GM23338 (cell line): Measurements from ENCODE around the gene PRPF6. TPM values are rescaled to one million over a fixed set of nuclear protein-coding genes. Genes with fewer than 3 reads are reported as not detected.

Source experiments
- ATAC-seq: fragments of 200-7000 bp; cut with Tn5 transposase; 3 replicates; pipeline ENCODE4 v1.9.1; 2020
- DNase-seq: peaks from one replicate; pipeline ENCODE4 v3.0.0-alpha.2; 2015; ENCODE audit warnings: low spot score
- H2AFZ ChIP-seq: fragments of 200-600 bp; sonication (generic); 2 replicates; pipeline ENCODE4 v1.8.0; 2016; ENCODE audit warnings: antibody characterized with exemption, mild to moderate bottlenecking, moderate library complexity
- H3F3A ChIP-seq: fragments of 200-600 bp; sonication (generic); replicated peaks from 2 replicates; pipeline ENCODE4 v1.8.0; 2017; ENCODE audit warnings: antibody characterized with exemption, mixed run types, low read depth
- H3K27ac ChIP-seq: fragments of 200-600 bp; sonication (generic); 2 replicates; pipeline ENCODE4 v1.6.1; 2016; ENCODE audit warnings: low read depth
- H3K27me3 ChIP-seq: fragments of 200-600 bp; sonication (generic); 2 replicates; pipeline ENCODE4 v1.8.0; 2016; ENCODE audit warnings: mild to moderate bottlenecking, mixed run types, moderate library complexity; ENCODE audit not compliant: insufficient read depth
- H3K36me3 ChIP-seq: fragments of 200-600 bp; sonication (generic); 2 replicates; pipeline ENCODE4 v1.8.0; 2016; ENCODE audit warnings: mild to moderate bottlenecking; ENCODE audit not compliant: insufficient read depth
- H3K4me1 ChIP-seq: fragments of 200-600 bp; sonication (generic); 2 replicates; pipeline ENCODE4 v1.8.0; 2016; ENCODE audit warnings: mild to moderate bottlenecking, moderate library complexity; ENCODE audit not compliant: insufficient read depth
- H3K4me2 ChIP-seq: fragments of 200-600 bp; sonication (generic); 2 replicates; pipeline ENCODE4 v1.7.1; 2017; ENCODE audit warnings: mixed run types
- H3K4me3 ChIP-seq: fragments of 200-600 bp; sonication (generic); 2 replicates; pipeline ENCODE4 v1.6.1; 2016; ENCODE audit warnings: mixed run types
- H3K79me2 ChIP-seq: fragments of 200-600 bp; sonication (generic); replicated peaks from 2 replicates; pipeline ENCODE4 v1.8.0; 2017; ENCODE audit warnings: mild to moderate bottlenecking; ENCODE audit not compliant: insufficient read depth
- H3K9me2 ChIP-seq: fragments of 200-600 bp; sonication (generic); 2 replicates; pipeline ENCODE4 v1.8.0; 2017; ENCODE audit not compliant: insufficient read depth
- H4K20me1 ChIP-seq: fragments of 200-600 bp; sonication (generic); replicated peaks from 2 replicates; pipeline ENCODE4 v1.8.0; 2017; ENCODE audit warnings: mild to moderate bottlenecking; ENCODE audit not compliant: insufficient read depth
- H3K27ac Mint-ChIP-seq: 2 replicates; pipeline ENCODE4 v1.8.0; 2020; ENCODE audit warnings: inconsistent platforms, mild to moderate bottlenecking, moderate library complexity, mixed read lengths
- H3K27me3 Mint-ChIP-seq: 3 replicates; pipeline ENCODE4 v1.8.0; 2022; ENCODE audit warnings: low read depth, mild to moderate bottlenecking, moderate library complexity, mixed read lengths, inconsistent platforms; ENCODE audit not compliant: insufficient read depth, poor library complexity
- H3K36me3 Mint-ChIP-seq: 3 replicates; pipeline ENCODE4 v1.8.0; 2021; ENCODE audit warnings: low read depth, mild to moderate bottlenecking, inconsistent platforms, moderate library complexity, mixed read lengths
- H3K4me1 Mint-ChIP-seq: 3 replicates; pipeline ENCODE4 v1.8.0; 2020; ENCODE audit warnings: mild to moderate bottlenecking, inconsistent platforms, mixed read lengths
- H3K4me3 Mint-ChIP-seq: 3 replicates; pipeline ENCODE4 v1.8.0; 2021; ENCODE audit warnings: moderate library complexity, mild to moderate bottlenecking, inconsistent platforms, mixed read lengths
- H3K9me3 Mint-ChIP-seq: 3 replicates; pipeline ENCODE4 v1.8.0; 2020; ENCODE audit warnings: moderate library complexity, mild to moderate bottlenecking, inconsistent platforms, mixed read lengths
- EZH2 ChIP-seq: fragments of 200-600 bp; sonication (generic); IDR thresholded peaks from one replicate; pipeline ENCODE4 v1.8.0; 2017; ENCODE audit warnings: antibody characterized with exemption, mild to moderate bottlenecking, low read depth; ENCODE audit not compliant: unreplicated experiment
- EZH2phosphoT487 ChIP-seq: fragments of 200-600 bp; sonication (generic); IDR thresholded peaks from one replicate; pipeline ENCODE4 v1.8.1; 2018; ENCODE audit warnings: antibody characterized with exemption; ENCODE audit not compliant: unreplicated experiment
- POLR2AphosphoS5 ChIP-seq: IDR thresholded peaks from 2 replicates; pipeline ENCODE4 v1.6.1; 2016; ENCODE audit warnings: antibody characterized with exemption, low read depth
- STAT1 ChIP-seq: IDR thresholded peaks from one replicate; pipeline ENCODE4 v1.6.1; 2016; ENCODE audit warnings: antibody characterized with exemption; ENCODE audit not compliant: unreplicated experiment
- ZNF114 ChIP-seq: fragments of 250-450 bp; sonication (Bioruptor Pico); IDR thresholded peaks from 2 replicates; pipeline ENCODE4 v1.5.0; 2020; ENCODE audit warnings: mild to moderate bottlenecking, moderate library complexity
- polyA plus RNA-seq: library from polyadenylated mRNA; unstranded; fragments of >200 nt; fragmentation: Nextera tagmentation; extraction: Ambion mirVana; gene quantifications from 2 replicates; pipeline ENCODE4 v1.2.1, GENCODE V29; 2016
- total RNA-seq: library from RNA; depleted of rRNA; stranded (reverse); fragments of >200 nt; shearing (Covaris generic); gene quantifications from 2 replicates; pipeline ENCODE4 v1.2.3, GENCODE V29; 2014
- TF ChIP-seq, protein P1 (sequence below), 2 experiments: fragments of 200-600 bp in 1 of 2; sonication (generic) in 1 of 2; conservative IDR thresholded peaks; 2 replicates each; pipeline versions ENCODE4 v1.5.1 to v1.6.1; 2016 to 2017; ENCODE audit warnings: antibody characterized with exemption in 2 of 2, low read depth in 2 of 2, mild to moderate bottlenecking in 2 of 2, moderate library complexity in 1 of 2
- TF ChIP-seq, protein P2 (sequence below): IDR thresholded peaks from one replicate; pipeline ENCODE4 v1.6.1; 2018; ENCODE audit warnings: antibody characterized with exemption; ENCODE audit not compliant: unreplicated experiment

PRPF6 gene
- total and polyA plus RNA-seq, 2 experiments from 2014 or later: 53.8 to 79.9 TPM

DNA sequence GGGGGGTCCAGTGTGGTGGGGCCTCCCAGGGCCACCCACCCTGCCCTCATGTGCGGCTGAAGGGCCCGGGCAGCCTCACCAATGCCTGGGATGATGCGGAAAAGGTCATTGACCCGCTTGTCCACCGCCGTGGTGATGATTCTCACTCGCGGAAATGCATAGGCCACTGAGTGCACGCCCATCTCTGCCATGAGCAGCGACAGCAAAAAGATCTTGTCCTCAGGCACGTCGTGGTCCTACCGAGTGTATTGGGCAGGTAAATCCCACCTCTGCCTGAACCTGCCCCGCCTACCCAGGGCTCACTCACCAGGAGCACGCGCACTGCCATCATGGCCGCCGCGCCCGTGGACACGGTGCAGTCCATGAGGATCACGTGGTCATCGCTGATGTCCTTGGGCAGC, 40.9 kb upstream of the PRPF6 start:
- DNase-seq: peak; percentile 81
- H3K4me2 ChIP-seq: peak overlapping the region; percentile 93
- H3K4me3 Mint-ChIP-seq: peak overlapping the region; percentile 85

DNA sequence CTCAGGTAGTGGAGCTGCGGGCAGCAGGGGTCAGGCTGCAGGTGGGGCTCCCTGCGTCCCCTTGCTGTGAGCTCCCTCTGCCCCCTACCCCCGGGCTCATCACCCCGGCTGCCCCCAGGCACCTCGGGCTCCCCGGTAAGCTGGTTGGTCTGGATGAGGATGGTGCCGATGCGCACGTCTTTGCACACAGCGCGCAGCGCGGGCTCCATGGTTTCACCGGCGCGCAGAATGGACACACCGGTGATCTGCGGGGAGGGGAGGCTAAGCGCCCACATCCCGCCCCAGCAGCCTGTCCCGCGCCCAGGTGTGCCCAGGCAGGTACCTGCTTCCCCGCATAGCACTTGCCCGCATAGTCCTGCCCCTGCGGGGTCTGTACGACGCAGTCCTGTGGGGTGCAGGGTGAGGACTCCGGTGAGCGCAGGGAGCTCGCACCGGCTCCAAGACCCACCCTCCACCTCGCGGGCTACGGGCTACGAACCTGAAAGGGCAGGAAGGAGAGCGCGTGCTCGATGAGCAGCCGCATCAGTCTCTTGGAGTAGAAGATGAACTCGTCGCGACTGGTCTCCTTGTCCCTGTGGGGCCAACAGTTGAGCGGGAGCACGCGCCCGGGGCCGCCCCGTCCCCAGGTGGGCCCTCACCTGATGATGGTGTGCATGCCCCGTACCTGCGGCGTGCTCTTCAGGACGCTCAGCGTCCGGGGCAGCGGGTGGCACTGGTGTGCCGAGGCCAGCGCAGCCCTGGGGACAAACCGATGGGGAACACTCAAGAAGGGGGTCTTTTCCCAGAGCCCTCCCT, 40.3 kb upstream of the PRPF6 start:
- Histone ChIP-seq H3K36me3 (no peaks in the 10 kb centered on the region), H3K4me2 (peak overlapping the region; percentile 93), H3K4me3 (peak overlapping the region; percentile 92), H2AFZ (no peak overlapping the region), H3K27ac (peak overlapping the region; percentile 87), H3K27me3 (no peaks in the 10 kb centered on the region), H3K4me1 (peaks cover 10% of the 10 kb centered on the region; the same call in 1 of the 2 replicates), H3K79me2 (no peaks in the 10 kb centered on the region), H4K20me1 (no peaks in the 10 kb centered on the region), H3K9me2 (no peaks in the 10 kb centered on the region), H3F3A (peaks cover 41% of the 10 kb centered on the region)
- Mint-ChIP-seq H3K9me3 (no peaks in the 10 kb centered on the region), H3K4me1 (peaks cover 7% of the 10 kb centered on the region; the same call in 2 of the 3 replicates), H3K27ac (peak overlapping the region; percentile 88), H3K4me3 (peak overlapping the region; percentile 85), H3K27me3 (peaks cover 19% of the 10 kb centered on the region), H3K36me3 (peaks cover 20% of the 10 kb centered on the region)
- peak; percentile 71 for DNase-seq
- ATAC-seq: peak; percentile 16
- TF ChIP-seq POLR2AphosphoS5: peak; percentile 56; the same call in 1 of the 2 replicates
- TF ChIP-seq EZH2: no peak
- no peak for TF ChIP-seq STAT1
- TF ChIP-seq, protein P1, sequence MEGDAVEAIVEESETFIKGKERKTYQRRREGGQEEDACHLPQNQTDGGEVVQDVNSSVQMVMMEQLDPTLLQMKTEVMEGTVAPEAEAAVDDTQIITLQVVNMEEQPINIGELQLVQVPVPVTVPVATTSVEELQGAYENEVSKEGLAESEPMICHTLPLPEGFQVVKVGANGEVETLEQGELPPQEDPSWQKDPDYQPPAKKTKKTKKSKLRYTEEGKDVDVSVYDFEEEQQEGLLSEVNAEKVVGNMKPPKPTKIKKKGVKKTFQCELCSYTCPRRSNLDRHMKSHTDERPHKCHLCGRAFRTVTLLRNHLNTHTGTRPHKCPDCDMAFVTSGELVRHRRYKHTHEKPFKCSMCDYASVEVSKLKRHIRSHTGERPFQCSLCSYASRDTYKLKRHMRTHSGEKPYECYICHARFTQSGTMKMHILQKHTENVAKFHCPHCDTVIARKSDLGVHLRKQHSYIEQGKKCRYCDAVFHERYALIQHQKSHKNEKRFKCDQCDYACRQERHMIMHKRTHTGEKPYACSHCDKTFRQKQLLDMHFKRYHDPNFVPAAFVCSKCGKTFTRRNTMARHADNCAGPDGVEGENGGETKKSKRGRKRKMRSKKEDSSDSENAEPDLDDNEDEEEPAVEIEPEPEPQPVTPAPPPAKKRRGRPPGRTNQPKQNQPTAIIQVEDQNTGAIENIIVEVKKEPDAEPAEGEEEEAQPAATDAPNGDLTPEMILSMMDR (conservative IDR thresholded peaks at IDR 0.05; ENCODE audit: low read depth in 2 of 2): no peak
- TF ChIP-seq, protein P2, sequence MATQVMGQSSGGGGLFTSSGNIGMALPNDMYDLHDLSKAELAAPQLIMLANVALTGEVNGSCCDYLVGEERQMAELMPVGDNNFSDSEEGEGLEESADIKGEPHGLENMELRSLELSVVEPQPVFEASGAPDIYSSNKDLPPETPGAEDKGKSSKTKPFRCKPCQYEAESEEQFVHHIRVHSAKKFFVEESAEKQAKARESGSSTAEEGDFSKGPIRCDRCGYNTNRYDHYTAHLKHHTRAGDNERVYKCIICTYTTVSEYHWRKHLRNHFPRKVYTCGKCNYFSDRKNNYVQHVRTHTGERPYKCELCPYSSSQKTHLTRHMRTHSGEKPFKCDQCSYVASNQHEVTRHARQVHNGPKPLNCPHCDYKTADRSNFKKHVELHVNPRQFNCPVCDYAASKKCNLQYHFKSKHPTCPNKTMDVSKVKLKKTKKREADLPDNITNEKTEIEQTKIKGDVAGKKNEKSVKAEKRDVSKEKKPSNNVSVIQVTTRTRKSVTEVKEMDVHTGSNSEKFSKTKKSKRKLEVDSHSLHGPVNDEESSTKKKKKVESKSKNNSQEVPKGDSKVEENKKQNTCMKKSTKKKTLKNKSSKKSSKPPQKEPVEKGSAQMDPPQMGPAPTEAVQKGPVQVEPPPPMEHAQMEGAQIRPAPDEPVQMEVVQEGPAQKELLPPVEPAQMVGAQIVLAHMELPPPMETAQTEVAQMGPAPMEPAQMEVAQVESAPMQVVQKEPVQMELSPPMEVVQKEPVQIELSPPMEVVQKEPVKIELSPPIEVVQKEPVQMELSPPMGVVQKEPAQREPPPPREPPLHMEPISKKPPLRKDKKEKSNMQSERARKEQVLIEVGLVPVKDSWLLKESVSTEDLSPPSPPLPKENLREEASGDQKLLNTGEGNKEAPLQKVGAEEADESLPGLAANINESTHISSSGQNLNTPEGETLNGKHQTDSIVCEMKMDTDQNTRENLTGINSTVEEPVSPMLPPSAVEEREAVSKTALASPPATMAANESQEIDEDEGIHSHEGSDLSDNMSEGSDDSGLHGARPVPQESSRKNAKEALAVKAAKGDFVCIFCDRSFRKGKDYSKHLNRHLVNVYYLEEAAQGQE: peak; percentile 8

More for the DNA sequence above, 40.9 kb upstream of the PRPF6 start:
- peak overlapping the region; percentile 48; the same call in 1 of the 2 replicates for H3K27ac Mint-ChIP-seq
- H3K36me3 Mint-ChIP-seq: peaks cover 14% of the 10 kb centered on the region
- Histone ChIP-seq H3K36me3 (no peaks in the 10 kb centered on the region), H3F3A (peaks cover 39% of the 10 kb centered on the region), H3K27me3 (no peaks in the 10 kb centered on the region), H3K27ac (peak overlapping the region; percentile 84), H3K4me1 (peaks cover 10% of the 10 kb centered on the region; the same call in 1 of the 2 replicates), H3K4me3 (peak overlapping the region; percentile 92), H3K79me2 (no peaks in the 10 kb centered on the region), H4K20me1 (no peaks in the 10 kb centered on the region), H3K9me2 (no peaks in the 10 kb centered on the region), H2AFZ (no peak overlapping the region)
- H3K27me3 Mint-ChIP-seq: peaks cover 18% of the 10 kb centered on the region
- peaks cover 7% of the 10 kb centered on the region; the same call in 2 of the 3 replicates for H3K4me1 Mint-ChIP-seq
- peak; percentile 19 for ATAC-seq
- H3K9me3 Mint-ChIP-seq: no peaks in the 10 kb centered on the region
- TF ChIP-seq STAT1 (no peak), EZH2phosphoT487 (no peak), ZNF114 (no peak), POLR2AphosphoS5 (peak; percentile 80), EZH2 (no peak)
- TF ChIP-seq, protein P2: no peak
- TF ChIP-seq, protein P1 (conservative IDR thresholded peaks at IDR 0.05; ENCODE audit: low read depth in 2 of 2): no peak
